Activated CD8-positive, alpha-beta memory T cell treated with anti-CD3 and anti-CD28 coated beads for 36 hours (primary cell): ENCODE measurements around the gene OR2H1. TPM values are rescaled to one million over a fixed set of nuclear protein-coding genes. Genes with fewer than 3 reads are reported as not detected.

Source experiments
- CTCF ChIA-PET: fragments of 350-600 bp; sonication (Branson Sonifier 250); formaldehyde crosslinking; loops from one replicate; lab custom pipeline; 2021; ENCODE audit warnings: antibody characterized with exemption; lab: Charles Lee
- POLR2A ChIA-PET: fragments of 350-600 bp; sonication (Branson Sonifier 250); formaldehyde crosslinking; loops from one replicate; lab custom pipeline; 2021; ENCODE audit warnings: antibody characterized with exemption; lab: Charles Lee
- total RNA-seq, 2 experiments: library from RNA; stranded (reverse); gene quantifications; one replicate each; pipeline ENCODE4 v1.2.3, GENCODE V29; 2021

The OR2H1 gene
- total RNA-seq, 2 experiments from 2014 or later, result not detected

DNA sequence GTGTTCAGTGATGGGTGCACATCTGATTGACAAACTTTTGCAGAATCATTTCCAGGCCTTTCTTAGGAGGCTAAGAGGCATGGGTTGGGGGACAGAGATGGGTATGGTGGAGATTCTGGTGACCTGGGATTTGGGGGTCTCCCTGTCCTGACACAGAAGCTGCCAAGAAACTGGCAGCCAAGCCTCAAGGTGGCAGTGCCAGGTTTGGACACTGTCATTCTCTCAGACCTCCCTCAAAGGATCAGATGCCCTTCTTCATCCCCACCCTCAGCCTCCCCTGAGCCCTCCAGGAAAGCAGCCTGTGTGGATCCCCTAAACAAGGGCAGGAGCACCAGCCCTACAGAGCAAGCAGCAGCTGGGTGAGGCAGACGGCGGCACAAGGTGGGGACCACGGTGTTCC is 48.9 kb downstream of the OR2H1 start:
- ChIA-PET CTCF (no interaction called here), POLR2A (no interaction called here)

DNA sequence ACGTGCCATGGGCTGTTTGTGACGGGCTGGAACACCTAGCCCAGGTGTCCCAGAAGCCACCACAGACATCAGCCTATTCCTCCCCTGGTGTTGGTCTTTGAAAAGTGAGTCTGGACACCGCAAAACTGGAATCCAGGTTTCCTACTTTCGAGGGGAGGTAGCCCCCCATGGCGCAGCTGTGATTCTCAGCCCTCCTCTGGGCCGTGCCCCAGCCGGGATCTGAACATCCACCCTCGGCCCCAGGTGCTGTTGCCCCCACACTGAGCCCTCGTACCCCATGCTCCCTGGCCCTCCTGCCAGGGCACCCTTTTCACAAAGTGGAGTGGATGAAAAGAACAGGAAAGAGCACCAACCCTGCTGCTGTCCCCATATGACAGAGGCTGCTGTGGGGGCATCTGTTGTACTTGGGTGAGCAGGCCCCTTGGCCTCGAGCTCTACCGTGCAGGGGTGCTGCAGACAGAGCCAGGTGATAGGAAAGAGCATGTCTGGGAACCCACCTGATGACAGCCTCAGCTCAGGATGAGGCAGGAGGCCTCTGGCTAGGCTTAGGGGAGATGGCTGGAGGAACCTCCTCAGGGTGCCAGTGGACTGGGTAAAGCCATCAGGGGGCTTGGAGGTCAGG is 49.6 kb downstream of the OR2H1 start:
- ChIA-PET CTCF (no interaction called here), POLR2A (no interaction called here)

DNA sequence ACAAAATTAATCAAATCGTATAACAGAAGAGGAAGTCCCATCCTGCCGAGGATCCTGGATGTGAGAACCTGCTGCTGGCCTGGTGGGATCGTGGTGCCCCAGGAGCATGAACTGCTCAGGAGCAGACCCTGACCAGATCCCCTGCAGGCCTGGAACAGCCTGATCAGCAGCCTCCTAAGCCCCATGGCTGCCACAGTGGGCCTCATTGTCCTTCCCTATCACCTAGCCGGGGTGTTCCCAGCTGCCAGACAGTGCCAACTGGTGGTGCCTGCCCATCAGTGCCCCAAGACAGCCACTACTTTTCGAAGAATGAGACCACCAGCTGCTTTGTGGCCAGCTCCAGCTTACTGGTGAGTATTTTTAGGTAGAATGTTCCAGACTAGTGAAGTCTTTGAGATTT is 50.4 kb downstream of the OR2H1 start:
- POLR2A ChIA-PET, result no interaction called here
- CTCF ChIA-PET, result no interaction called here

DNA sequence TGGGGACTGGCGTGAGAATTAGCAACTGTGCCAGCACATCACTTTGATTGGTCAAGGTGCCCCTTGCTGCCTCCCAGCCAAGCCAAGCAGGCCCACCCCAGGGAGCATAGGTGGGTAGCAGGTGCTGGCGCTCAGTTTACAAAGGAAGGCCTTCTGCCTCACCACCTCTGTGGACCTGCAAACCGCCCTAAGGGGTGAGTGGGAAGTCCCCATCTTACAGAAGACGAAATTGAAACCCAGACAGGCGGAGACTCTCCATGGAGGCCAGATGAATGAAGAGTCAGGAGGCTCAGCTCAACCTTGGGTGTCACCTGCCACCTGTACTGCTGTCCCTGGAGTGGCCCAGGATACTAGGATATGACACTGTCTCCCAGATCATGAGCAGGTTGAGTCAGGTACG is 52.3 kb downstream of the OR2H1 start:
- CTCF ChIA-PET, result no interaction called here

DNA sequence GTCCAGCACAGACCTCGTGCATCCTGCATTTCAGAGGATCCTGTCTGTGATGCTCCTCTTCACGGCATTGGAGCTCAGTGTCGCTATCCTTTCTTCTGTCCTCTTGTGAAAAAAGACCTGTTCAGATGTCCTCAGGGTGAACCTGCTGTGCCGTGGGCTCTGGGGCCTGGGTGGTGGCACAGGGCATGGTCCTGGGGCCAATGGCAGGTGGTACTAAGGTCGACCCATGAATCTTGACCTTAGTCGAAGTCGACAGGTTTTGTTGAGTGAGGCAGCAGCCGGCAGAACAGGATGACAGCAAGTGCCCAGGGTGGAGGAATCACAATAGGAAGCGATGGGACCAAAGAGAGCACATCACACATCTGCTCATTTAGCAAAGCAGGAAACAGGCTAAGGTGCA is 52.8 kb downstream of the OR2H1 start:
- ChIA-PET CTCF (no interaction called here), POLR2A (no interaction called here)

More for the DNA sequence above, 52.3 kb downstream of the OR2H1 start:
- POLR2A ChIA-PET, result no interaction called here

DNA sequence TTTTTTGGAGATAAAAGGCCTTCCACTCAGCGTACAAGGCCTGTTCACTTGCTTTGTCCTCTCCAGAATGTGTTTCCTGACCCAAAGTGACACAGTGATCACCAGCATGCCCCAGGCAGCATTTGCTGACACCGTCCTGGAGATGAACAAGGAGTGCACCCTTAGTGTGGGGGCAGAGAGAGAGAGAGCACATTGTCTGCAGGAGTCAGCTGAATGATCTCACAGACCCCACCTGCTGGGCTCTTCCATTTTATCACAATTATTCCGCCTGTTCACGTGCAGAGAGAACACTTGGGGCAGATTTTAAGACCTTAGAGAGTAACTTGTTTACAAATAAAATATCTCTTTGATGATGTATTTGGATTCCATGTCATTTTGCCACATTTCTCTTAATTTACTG is 53.2 kb downstream of the OR2H1 start:
- POLR2A ChIA-PET, result no interaction called here

DNA sequence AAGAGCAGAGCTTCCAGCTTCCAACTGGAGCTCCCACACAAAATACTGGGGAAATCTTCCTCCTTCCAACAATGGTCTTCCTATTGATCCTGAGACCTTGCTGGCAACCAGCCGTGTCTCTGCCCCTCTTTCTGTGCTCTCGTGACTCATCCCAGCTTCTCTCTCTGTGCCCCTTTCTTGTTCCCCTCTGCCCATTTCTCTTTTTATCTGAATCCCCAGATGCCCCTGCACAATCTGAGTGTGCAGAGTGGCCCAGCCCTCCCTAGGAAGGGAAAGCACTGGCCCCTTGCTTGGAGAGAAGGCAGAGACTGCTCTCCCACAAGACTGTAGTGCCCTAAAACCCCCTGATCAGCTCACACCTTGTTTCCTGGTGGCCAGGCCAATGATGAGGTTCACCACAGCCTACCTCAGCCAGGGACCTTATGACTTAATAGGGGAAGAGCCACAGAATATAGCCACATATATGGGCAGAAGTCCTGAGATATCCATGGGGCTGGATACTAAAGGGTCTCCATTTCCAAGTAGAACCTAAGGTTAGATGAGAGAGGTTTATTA is 53.9 kb downstream of the OR2H1 start:
- POLR2A ChIA-PET, result no interaction called here
- CTCF ChIA-PET, result interaction anchor here (0.6 kb wide), 1 partner anchor 350 kb away, joined by 3 read pairs; no protein-coding TSS in a partner anchor

More for the DNA sequence above, 53.2 kb downstream of the OR2H1 start:
- CTCF ChIA-PET, result interaction anchor here (0.6 kb wide), 1 partner anchor 351 kb away, joined by 3 read pairs; no protein-coding TSS in a partner anchor

Other genes with a start within 250 kb of the OR2H1 start
- gene OR14J1, start 155.5 kb upstream of the OR2H1 start, total RNA-seq, result not detected
- gene OR5V1, start 88.3 kb upstream of the OR2H1 start, total RNA-seq, result not detected
- not detected for gene OR12D3, start 81.9 kb upstream of the OR2H1 start, total RNA-seq
- gene OR12D2, start 61.5 kb upstream of the OR2H1 start, total RNA-seq, result not detected
- not detected for gene OR12D1, start 42.2 kb upstream of the OR2H1 start, total RNA-seq
- not detected for gene OR10C1, start 17.8 kb upstream of the OR2H1 start, total RNA-seq
- gene OR11A1, start 84 bp upstream of the OR2H1 start, total RNA-seq, result not detected
- not detected for gene MAS1L, start 30.8 kb downstream of the OR2H1 start, total RNA-seq
- 1 to 10 TPM in 1 of 2 experiments, under 1 TPM in 1; 0.84 to 1.8 TPM for gene UBD, start 102.6 kb downstream of the OR2H1 start, total RNA-seq
- not detected for gene OR2H2, start 128.0 kb downstream of the OR2H1 start, total RNA-seq
- 10 to 100 TPM in 1 of 2 experiments, 1 to 10 TPM in 1; 9.6 to 11.3 TPM for gene GABBR1, start 176.0 kb downstream of the OR2H1 start, total RNA-seq
- gene MOG, start 199.9 kb downstream of the OR2H1 start, total RNA-seq, result not detected
- gene ZFP57, start 224.0 kb downstream of the OR2H1 start, total RNA-seq, result 10 to 100 TPM; 10.8 to 10.9 TPM